Stimulated activated CD4-positive, alpha-beta T cell treated with anti-CD3 and anti-CD28 coated beads, Interleukin-15, amount 100 ng/mL, for 24 hours (primary cell): Measurements from ENCODE around the gene TYW1B.
"Not testable (repeated sequence)": the region's sequence is repeated elsewhere in the genome, so short reads cannot be mapped to it uniquely, and the experiment has no call there.

ENCODE experiments used
- DNase-seq: peaks from one replicate; pipeline ENCODE4 v3.0.0-alpha.2; 2020

Gene TYW1B

DNA sequence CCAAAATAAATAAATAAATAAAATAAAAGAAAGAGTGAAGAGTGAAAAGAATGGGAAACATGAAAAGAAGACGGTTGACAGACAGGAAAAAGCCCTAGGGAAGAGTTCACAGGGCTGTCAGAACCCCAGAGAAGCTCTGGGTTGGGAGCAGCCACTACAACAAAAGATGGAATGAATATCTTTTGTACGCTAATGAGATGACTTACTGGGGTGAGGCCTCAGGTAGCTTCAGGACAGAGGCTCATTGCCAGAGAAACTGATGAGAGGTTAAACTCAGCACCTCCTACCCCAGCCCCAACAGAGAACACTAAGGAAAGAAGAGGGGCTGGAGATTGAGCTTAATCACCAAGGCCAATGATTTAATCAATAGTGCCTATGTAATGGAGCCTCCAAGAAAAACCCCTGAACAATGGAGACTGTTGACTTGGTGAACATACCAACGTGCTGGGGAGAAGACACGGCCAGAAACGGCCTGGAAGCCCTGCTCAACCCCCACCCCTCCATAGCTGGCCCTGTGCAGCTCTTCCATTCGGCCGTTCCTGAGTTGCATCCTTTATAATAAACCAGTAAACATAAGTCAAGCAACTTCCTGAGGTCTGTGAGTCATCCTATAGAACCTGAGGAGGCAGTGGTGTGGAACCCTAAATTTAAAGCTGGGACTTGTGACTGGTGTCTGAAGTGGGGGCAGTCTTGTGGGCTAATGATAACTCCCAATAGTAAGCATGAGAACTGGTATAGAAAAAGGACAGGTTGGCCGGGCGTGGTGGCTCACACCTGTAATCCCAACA, 11.4 kb downstream of the TYW1B start:
- DNase-seq: not testable (repeated sequence)

DNA sequence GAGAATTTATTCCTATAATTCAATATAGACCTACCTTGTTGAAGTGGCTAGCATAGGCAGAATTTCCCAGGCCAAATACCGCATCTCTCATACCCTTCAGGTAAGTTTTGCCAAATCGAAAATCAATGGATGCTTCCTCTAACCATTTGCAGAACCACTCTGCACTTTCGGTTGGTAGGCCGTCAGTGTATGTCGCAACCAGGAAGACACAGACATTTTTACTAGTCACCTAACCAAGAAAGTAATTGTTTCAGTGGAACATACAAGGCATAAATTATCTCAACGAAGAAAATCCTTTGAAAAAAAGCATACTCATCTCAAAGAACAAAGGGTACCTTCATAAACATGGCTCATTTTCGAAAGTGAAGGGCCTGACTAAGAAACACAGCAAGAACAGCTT, 17.6 kb downstream of the TYW1B start:
- DNase-seq: not testable (repeated sequence)

- DNase-seq: not testable (repeated sequence)
These were observed 19.5 kb downstream of the TYW1B start for GRCh38 chr7:72808511-72808910.

- not testable (repeated sequence) for DNase-seq
These were observed 21.1 kb downstream of the TYW1B start for GRCh38 chr7:72806851-72807250.

DNA sequence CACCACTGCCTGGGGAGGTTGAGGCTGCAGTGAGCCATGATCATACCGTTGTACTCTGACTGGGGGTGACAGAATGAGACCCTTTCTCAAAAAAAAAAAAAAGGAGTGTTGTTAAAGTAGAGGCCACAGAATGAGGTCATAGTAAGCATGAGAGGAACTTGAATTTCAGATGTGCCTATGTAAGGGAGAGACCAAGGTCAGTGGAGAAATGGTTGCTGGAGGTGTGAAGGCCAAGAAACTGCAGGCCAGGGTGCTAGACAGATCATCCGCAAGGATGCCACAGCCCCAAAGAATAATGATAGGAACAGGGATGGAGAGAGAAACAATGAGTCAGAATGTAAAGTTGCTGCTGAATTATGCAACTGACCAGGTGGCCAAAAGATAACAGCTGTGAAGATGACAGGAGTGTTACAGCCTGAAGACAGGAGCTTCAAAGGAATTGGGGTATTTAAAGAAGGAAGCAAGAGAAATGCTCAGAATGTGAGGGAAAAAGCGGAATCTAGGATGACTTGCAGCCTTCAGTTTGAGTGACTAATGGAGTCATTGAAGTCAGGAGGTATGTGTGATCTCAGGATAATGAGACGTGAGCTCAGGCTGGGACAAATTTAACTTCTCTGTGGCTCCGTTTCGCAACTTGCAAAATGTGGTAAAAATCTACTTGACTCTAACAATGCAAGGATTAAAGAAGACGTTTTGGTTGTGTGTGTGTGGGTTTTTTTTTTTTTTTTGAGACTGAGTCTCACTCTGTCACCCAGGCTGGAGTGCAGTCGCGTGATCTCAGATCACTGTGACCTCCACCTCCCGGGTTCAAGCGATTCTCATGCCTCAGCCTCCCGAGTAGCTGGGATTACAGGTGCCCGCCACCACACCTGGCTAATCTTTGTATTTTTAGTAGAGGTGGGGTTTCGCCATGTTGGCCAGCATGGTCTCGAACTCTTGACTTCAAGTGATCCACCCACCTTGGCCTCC, 22.2 kb downstream of the TYW1B start:
- no peak for DNase-seq

GRCh38 chr7:72803778-72804177, 24.2 kb downstream of the TYW1B start:
- DNase-seq: not testable (repeated sequence)

GRCh38 chr7:72801564-72801963, 26.4 kb downstream of the TYW1B start:
- not testable (repeated sequence) for DNase-seq

DNA sequence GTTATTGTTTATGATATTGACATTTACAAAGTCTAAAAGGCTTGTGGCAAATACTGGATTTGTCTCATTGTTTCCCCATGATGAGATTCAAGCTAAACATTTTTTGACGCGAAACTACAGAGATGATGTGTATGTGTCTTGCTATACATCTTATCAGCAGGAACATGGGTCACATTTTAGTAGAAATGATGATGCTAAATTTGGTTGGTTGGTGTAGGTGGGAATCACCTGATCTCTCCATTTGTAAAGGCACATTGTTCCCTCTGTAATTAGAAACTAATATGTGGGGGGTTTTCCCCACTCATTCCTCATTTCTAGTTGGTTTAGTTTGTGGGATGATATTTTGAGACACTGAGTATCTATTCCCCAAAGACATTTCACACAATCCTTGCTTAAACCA, 32.6 kb downstream of the TYW1B start:
- DNase-seq: not testable (repeated sequence)

- no peak for DNase-seq
These were observed 34.2 kb downstream of the TYW1B start for GRCh38 chr7:72793791-72794190.

DNA sequence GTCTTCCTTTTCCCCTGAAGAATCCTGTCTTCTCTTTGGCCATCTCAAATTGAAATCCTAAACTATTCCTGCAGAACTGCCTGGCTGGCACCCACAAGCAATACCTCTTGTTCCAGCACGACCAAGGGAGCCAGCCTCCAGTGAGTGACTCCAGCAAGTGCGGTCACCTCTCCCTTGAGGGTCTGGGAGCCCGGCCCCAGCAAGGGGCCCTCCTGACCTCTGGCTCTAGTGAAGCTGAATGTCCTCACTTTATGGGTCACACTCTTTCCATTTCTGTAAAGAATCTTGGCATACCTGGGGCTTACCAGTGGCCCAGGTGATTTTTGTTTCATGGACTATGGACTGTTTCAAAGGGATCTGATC, 37.3 kb downstream of the TYW1B start:
- DNase-seq: not testable (repeated sequence)

DNA sequence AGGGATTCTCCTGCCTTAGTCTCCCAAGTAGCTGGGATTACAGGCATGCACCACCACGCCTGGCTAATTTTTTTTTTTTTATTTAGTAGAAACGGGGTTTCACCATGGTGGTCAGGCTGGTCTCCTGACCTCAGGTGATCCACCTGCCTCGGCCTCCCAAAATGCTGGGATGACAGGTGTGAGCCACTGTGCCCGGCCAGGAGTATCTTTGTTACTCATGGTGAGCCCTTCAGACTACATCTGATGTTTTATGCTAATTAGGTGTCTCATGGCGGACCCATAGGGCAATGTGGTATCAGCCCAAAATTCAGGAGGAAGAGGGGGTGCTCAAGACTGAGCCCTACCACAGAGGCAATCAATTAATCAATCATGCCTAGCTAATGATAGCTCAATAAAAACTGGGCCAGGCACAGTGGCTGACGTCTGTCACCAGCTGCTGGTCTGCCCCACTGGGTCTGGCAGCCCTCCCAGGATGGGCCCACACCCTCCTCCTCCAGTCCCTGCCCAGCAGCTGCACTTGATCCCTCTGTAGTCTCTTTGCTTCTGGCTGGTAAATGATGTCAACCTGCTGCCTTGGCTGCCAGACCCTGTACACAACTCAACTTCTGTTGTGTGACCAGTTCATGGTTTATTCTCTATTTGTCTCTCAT, 37.8 kb downstream of the TYW1B start:
- DNase-seq: not testable (repeated sequence)

- no peak for DNase-seq
These were observed 42.6 kb downstream of the TYW1B start for GRCh38 chr7:72785166-72785955.

- DNase-seq: not testable (repeated sequence)
These were observed 44.2 kb downstream of the TYW1B start for GRCh38 chr7:72783601-72784370.

DNA sequence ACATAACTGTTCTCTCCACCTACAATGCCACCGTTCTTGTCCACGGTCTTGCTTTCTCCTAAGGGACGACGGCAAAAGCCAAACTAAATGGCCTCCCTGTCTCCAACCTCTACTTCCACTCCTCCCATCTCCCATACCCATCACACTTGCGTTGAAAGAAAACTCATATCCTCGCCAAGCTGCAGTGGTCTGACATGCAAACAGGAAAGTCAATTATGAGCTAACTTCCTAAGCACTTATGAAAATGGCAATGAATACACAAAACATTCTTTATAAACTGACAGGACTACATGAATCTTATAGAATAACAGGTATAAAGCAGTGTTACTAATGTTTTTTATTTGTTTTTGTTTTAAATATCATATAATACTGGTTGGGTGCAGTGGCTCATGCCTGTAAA, 46.4 kb downstream of the TYW1B start:
- DNase-seq: no peak

GRCh38 chr7:72781161-72781560, 46.8 kb downstream of the TYW1B start:
- DNase-seq: no peak

- not testable (repeated sequence) for DNase-seq
These were observed 47.6 kb downstream of the TYW1B start for GRCh38 chr7:72780289-72780894.

GRCh38 chr7:72777167-72777566, 50.8 kb downstream of the TYW1B start:
- not testable (repeated sequence) for DNase-seq

DNA sequence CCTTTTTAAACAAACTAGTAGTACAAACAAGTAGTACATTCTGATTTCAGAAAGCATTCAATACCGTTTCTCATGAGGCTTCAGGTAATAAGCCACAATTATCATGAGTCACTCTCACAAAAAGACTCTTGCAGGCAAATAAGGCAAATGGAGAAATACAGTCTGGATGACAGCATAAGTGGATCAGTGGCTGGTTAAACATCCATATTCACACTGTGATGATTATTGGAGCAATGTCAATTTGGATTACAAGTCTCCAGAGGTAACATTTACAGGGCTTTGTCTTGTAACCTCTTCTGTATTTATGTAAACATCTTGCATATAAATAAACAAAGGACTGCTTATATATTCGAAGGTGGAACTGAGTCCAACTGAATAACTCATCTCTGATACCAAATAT, 55.4 kb downstream of the TYW1B start:
- not testable (repeated sequence) for DNase-seq

DNA sequence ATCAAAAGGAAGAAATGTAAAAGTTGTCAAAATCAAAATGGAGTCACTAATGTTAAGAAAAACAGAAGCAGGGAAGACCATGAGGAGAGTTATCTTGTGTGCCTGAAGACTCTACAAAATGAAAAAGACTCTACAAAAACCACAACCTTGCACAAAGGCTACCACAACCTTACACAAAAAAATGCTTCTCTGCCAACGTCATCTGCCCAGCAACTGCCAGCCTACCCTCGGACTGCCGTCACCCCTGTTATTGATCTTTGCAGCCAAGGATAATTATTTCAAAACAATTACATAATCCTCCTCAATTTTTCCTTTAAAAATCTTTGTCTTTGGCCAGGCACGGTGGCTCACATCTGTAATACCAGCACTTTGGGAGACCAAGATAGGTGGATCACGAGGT, 61.0 kb downstream of the TYW1B start:
- DNase-seq: not testable (repeated sequence)

DNA sequence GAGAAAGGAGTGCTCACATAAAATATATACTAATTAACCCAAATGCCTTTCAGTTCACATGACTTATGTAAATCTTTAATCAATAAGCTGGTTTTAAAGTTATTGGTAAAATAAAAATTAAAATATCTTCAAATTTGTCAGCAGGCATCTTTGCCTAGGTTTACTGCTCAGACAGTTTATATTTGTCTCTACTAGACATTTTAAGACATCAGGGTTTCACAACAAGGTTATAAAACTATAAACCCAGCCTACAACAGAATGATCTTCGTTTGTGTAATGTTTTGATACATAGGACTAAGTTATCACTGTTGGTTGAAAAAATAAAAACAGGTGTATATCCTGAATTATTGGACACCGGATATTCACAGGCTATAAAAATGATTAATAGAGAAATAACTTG, 67.4 kb downstream of the TYW1B start:
- no peak for DNase-seq

GRCh38 chr7:72754312-72754711, 73.7 kb downstream of the TYW1B start:
- no peak for DNase-seq
